Measurements from ENCODE around the gene TM2D3. TPM values are rescaled to one million over a fixed set of nuclear protein-coding genes. Genes with fewer than 3 reads are reported as not detected.

Gene TM2D3
- total and polyA plus RNA-seq, 2 donors (not counting 1 experiment from before 2014, with no cell fraction given) = 46.1 to 71.5 TPM

DNA sequence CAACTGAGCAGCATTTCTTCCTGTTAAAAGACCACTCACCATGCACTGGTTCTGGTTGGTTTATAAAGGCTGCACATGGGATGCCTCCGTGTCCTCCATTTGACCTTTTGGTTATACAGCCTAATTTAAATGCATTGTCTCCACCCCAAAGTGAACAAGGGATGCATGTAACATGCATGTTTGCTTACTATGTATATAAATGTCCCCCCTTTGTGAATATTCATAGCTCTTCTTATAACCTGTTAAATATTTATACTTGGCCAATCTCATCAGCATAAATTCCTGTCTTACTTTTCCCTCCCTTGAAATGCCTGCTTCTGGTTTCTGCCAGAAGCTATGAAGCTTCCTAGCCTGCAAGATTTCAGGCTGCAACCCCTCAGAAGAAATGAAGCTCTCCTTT, 44.6 kb upstream of the TM2D3 start:
- H3K79me2 ChIP-seq (ENCODE audit: control insufficient read depth, insufficient read depth, low read length) = no peaks in the 10 kb centered on the region
- no peak overlapping the region for H3K9ac ChIP-seq (ENCODE audit: insufficient read depth, low read length)
- DNase-seq (ENCODE audit: low read depth in 2 of 2) = no peak
- H3K4me1 ChIP-seq (ENCODE audit: control insufficient read depth, extremely low read depth, insufficient read depth, low read length) = no peaks in the 10 kb centered on the region
- no peak overlapping the region for H3K27ac ChIP-seq (ENCODE audit: insufficient read depth, low read length)
- H3K4me2 ChIP-seq (ENCODE audit: extremely low read depth, insufficient read depth, low read length) = no peak overlapping the region
- H3K4me3 ChIP-seq (replicated peaks in 1 of 4; ENCODE audit: control extremely low read depth in 1 of 4, insufficient read depth in 1 of 4, low read depth in 3 of 4, low read length in 4 of 4) = no peak overlapping the region
- H2AFZ ChIP-seq (ENCODE audit: low read length) = no peak overlapping the region
- no peaks in the 10 kb centered on the region for H3K9me3 ChIP-seq (ENCODE audit: control insufficient read depth, insufficient read depth, low read depth, low read length)
- no peaks in the 10 kb centered on the region for H4K20me1 ChIP-seq (ENCODE audit: control insufficient read depth, extremely low read depth, insufficient read depth, low read length)
- TF ChIP-seq, protein P1, sequence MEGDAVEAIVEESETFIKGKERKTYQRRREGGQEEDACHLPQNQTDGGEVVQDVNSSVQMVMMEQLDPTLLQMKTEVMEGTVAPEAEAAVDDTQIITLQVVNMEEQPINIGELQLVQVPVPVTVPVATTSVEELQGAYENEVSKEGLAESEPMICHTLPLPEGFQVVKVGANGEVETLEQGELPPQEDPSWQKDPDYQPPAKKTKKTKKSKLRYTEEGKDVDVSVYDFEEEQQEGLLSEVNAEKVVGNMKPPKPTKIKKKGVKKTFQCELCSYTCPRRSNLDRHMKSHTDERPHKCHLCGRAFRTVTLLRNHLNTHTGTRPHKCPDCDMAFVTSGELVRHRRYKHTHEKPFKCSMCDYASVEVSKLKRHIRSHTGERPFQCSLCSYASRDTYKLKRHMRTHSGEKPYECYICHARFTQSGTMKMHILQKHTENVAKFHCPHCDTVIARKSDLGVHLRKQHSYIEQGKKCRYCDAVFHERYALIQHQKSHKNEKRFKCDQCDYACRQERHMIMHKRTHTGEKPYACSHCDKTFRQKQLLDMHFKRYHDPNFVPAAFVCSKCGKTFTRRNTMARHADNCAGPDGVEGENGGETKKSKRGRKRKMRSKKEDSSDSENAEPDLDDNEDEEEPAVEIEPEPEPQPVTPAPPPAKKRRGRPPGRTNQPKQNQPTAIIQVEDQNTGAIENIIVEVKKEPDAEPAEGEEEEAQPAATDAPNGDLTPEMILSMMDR (conservative IDR thresholded peaks at IDR 0.05 in 1 of 2, IDR thresholded peaks at IDR 0.05 in 1 of 2; ENCODE audit: low read depth in 1 of 2, low read length in 2 of 2) = no peak
- no peak for TF ChIP-seq EZH2 (IDR thresholded peaks at IDR 0.05; ENCODE audit: low read length, missing control alignments)
- H3K36me3 ChIP-seq (ENCODE audit: control insufficient read depth, insufficient read depth, low read length) = peaks cover 6% of the 10 kb centered on the region
- no peaks in the 10 kb centered on the region for H3K27me3 ChIP-seq (ENCODE audit: control insufficient read depth, insufficient read depth, low read length)

DNA sequence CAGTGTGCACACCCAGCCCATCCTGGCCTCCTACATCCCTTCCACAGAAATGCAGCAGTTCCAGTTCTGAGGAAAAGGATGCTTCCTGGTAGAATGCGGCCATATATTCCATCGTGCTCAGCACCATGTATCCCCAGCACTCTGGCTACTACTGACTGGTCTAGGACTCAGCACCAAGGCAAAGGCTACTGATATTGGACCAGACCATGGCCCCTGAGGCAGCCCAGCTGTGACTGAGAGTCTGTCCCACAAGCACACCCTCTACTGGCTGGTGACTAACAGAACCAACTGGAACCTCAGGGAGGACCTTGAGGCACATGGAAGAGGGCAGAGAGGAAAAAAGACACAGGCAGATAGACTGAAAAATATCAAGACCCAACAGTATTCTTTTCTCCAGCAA, 42.1 kb upstream of the TM2D3 start:
- Histone ChIP-seq H3K27me3 (ENCODE audit: control insufficient read depth, insufficient read depth, low read length) (no peaks in the 10 kb centered on the region), H3K9me3 (ENCODE audit: control insufficient read depth, insufficient read depth, low read depth, low read length) (no peaks in the 10 kb centered on the region), H3K27ac (ENCODE audit: insufficient read depth, low read length) (no peak overlapping the region), H2AFZ (ENCODE audit: low read length) (no peak overlapping the region), H3K9ac (ENCODE audit: insufficient read depth, low read length) (no peak overlapping the region), H3K36me3 (ENCODE audit: control insufficient read depth, insufficient read depth, low read length) (peaks cover 1% of the 10 kb centered on the region), H4K20me1 (ENCODE audit: control insufficient read depth, extremely low read depth, insufficient read depth, low read length) (no peaks in the 10 kb centered on the region), H3K79me2 (ENCODE audit: control insufficient read depth, insufficient read depth, low read length) (no peaks in the 10 kb centered on the region), H3K4me3 (replicated peaks in 1 of 4; ENCODE audit: control extremely low read depth in 1 of 4, insufficient read depth in 1 of 4, low read depth in 3 of 4, low read length in 4 of 4) (no peak overlapping the region), H3K4me2 (ENCODE audit: extremely low read depth, insufficient read depth, low read length) (no peak overlapping the region), H3K4me1 (ENCODE audit: control insufficient read depth, extremely low read depth, insufficient read depth, low read length) (no peaks in the 10 kb centered on the region)
- no peak for DNase-seq (ENCODE audit: low read depth in 2 of 2)
- TF ChIP-seq EZH2 (IDR thresholded peaks at IDR 0.05; ENCODE audit: low read length, missing control alignments) = no peak
- TF ChIP-seq, protein P1 (conservative IDR thresholded peaks at IDR 0.05 in 1 of 2, IDR thresholded peaks at IDR 0.05 in 1 of 2; ENCODE audit: low read depth in 1 of 2, low read length in 2 of 2) = no peak

DNA sequence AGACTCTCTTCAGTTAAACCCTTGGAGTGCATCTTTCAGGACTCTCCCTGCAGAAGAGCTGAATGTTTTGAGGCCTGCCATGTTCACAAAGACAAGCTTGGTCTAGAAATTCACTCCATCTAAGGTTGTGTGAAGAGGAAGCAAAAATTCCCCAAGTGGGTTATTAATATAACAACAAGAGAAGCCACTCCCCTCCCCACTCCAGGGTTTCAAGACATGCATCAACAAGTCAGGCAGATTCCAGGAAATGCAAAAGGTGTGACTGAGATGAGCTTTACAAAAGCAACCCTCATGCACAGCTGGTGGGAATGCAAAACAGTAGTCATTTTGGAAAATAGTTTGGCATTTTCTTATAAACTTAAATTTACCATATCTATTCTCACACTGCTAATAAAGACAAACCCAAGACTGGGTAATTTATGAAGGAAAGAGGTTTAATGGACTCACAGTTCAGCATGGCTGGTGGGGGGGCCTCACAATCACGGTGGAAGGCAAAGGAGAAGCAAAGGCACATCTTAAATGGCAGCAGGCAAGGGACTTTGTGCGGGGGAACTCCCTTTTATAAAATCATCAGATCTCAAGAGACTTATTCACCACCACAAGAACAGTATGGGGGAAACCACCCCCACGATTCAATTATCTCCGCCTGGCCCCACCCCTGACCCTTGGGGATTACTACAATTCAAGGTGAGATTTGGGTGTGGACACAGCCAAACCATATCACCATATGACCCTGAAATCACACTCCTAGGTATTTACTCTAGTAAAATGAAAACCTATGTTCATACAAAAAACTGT, 40.8 kb upstream of the TM2D3 start:
- Histone ChIP-seq H3K9ac (ENCODE audit: insufficient read depth, low read length) (no peak overlapping the region), H3K79me2 (ENCODE audit: control insufficient read depth, insufficient read depth, low read length) (no peaks in the 10 kb centered on the region), H3K27ac (ENCODE audit: insufficient read depth, low read length) (no peak overlapping the region), H3K9me3 (ENCODE audit: control insufficient read depth, insufficient read depth, low read depth, low read length) (no peaks in the 10 kb centered on the region), H2AFZ (ENCODE audit: low read length) (no peak overlapping the region), H3K27me3 (ENCODE audit: control insufficient read depth, insufficient read depth, low read length) (no peaks in the 10 kb centered on the region), H3K4me2 (ENCODE audit: extremely low read depth, insufficient read depth, low read length) (no peak overlapping the region), H3K36me3 (ENCODE audit: control insufficient read depth, insufficient read depth, low read length) (peaks cover 1% of the 10 kb centered on the region), H3K4me1 (ENCODE audit: control insufficient read depth, extremely low read depth, insufficient read depth, low read length) (no peaks in the 10 kb centered on the region), H4K20me1 (ENCODE audit: control insufficient read depth, extremely low read depth, insufficient read depth, low read length) (no peaks in the 10 kb centered on the region), H3K4me3 (replicated peaks in 1 of 4; ENCODE audit: control extremely low read depth in 1 of 4, insufficient read depth in 1 of 4, low read depth in 3 of 4, low read length in 4 of 4) (no peak overlapping the region)
- no peak for DNase-seq (ENCODE audit: low read depth in 2 of 2)
- TF ChIP-seq, protein P1 (conservative IDR thresholded peaks at IDR 0.05 in 1 of 2, IDR thresholded peaks at IDR 0.05 in 1 of 2; ENCODE audit: low read depth in 1 of 2, low read length in 2 of 2) = no peak
- no peak for TF ChIP-seq EZH2 (IDR thresholded peaks at IDR 0.05; ENCODE audit: low read length, missing control alignments)

Measured in fibroblast of lung (primary cell).